Left renal cortex interstitium (tissue), 4 donors: ENCODE results near the gene SLA2. TPM values are rescaled to one million over a fixed set of nuclear protein-coding genes. Genes with fewer than 3 reads are reported as not detected.
"Not testable (repeated sequence)": the region's sequence is repeated elsewhere in the genome, so short reads cannot be mapped to it uniquely, and the experiment has no call there.

Source experiments
- DNase-seq, 4 donors: peaks; one replicate each; pipeline ENCODE4 v3.0.0-alpha.2; 2013; ENCODE audit warnings: low read depth in 4 of 4, low spot score in 2 of 4, missing footprints in 1 of 4
- polyA plus RNA-seq, 4 donors: library from polyadenylated mRNA; unstranded; fragments of 120-200 nt; gene quantifications; one replicate each; pipeline ENCODE4 v1.2.1, GENCODE V29; 2013; ENCODE audit not compliant: insufficient read length in 4 of 4

Gene SLA2
- polyA plus RNA-seq, 4 donors = 0.33 to 0.47 (median 0.40) TPM

DNA sequence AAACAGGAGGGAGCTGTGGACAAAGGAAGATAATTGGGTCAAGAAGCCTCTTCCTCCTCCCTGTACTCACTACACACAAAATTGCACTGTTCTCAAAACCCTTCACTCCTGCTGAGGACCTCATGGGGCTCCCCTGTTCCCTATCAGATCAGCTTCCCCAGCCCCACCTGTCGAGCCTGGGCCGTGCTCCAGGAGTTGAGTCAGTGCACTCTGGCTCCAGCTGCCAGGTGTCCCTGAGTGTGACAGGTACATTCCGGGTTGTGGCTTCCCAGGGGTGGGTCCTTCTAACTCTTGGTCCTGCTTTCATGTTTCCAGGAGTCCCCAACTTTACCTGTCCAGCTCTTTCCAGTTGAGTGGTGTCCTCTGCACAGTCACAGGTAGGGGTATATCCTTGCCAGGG is 32.0 kb downstream of the SLA2 start:
- no peak for DNase-seq

GRCh38 chr20:36611625-36612024 is 34.4 kb downstream of the SLA2 start:
- no peak for DNase-seq

DNA sequence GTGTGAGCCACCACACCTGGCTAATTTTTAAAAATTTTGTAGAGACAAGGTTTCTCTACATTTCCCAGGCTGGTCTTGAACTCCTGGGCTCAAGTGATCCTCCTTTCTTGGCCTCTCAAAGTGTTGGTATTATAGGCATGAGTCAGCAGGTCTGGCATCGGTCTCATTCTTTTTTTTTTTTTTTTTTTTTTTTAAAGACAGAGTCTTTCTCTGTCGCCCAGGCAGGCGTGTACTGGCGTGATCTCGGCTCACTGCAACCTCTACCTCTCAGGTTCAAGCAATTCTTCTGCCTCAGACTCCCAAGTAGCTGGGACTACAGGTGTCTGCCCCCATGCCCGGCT is 37.6 kb downstream of the SLA2 start:
- not testable (repeated sequence) for DNase-seq

- DNase-seq = no peak
Observed at GRCh38 chr20:36607586-36608387, 38.2 kb downstream of the SLA2 start.

- no peak for DNase-seq
Observed at GRCh38 chr20:36606158-36607066, 39.6 kb downstream of the SLA2 start.

DNA sequence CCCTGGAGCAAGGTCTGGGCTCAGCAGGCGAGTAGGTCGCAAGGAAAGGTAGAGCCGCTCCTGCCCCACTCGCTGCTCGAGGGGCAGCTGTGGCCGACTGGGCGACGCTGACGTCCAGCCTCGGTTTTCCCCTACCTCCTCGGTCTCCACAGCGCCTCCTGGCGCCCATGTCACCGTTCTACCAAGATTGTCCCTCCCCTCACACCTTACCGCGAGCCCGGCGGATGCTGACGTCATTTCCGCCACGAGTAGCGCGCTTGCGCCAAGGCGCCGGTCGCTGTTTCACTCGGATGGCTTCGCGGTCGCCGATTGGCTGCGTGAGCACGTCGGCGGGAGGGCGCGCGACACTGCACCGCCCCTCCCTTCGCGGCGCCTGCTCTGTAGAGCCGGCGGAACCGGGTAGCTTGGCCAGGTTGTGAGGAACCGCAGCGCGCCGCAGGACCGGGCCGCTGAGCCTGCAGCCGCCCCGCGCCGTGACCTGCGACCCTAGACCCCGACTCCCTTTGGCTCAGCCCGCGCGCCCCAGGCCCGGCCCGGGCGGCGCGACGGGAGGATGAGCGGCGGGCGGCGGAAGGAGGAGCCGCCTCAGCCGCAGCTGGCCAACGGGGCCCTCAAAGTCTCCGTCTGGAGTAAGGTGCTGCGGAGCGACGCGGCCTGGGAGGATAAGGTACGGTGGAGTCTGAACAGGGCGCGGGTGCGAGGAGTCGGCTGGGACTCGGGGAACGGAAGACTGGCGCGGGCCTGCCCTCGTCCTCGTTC is 40.4 kb downstream of the SLA2 start, which contains the start of gene RAB5IF:
TSS of gene RAB5IF (plus strand) at position 381 of the 759 bp plus-strand sequence. CDS start at position 554, 173 bp downstream.
- DNase-seq = peak; percentile 96 to 100 (median 98)

DNA sequence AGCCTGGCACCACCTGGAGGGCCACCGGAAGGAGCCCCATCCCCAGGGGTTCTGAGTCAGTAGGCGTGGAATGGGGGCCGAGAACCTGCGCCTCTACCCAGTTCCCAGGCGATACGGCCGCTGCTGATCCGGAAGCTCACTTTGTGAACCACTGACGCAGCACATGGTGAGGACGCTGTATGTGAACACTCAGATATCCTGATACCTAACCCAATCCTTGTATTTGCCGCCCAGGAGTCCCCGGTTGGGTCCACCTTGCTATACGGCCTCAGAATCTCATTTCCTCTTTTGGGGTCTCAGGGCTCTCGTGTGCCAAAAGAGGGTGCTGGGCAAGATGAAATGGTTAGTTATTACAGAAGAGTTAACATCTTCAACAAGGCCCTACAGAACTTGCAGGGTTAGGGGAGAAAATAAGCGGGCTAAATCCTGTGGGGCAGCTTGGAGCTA is 41.0 kb downstream of the SLA2 start:
- DNase-seq = no peak

DNA sequence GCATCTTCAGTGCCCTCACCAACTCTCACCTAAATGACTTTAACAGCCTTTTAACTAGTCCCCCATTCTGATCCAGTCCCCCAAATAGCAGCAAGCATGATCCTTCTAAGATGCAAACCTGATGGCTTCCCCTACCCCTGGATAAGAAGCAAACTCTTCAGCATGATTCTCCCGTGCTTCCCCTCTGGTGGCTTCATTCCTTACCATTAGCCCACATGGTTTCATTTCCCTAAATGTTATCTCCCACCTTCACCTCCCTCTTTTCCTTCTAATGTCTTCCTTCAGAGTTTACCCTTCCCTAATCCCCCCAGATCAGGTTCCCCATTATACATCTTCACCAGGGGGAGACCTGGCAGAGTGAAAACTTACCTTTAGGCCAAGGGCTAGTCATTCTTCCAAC is 44.5 kb downstream of the SLA2 start:
- no peak for DNase-seq

- no peak for DNase-seq
Observed at GRCh38 chr20:36599912-36600345, 46.1 kb downstream of the SLA2 start.

GRCh38 chr20:36593347-36593929 is 52.6 kb downstream of the SLA2 start:
- DNase-seq = no peak

DNA sequence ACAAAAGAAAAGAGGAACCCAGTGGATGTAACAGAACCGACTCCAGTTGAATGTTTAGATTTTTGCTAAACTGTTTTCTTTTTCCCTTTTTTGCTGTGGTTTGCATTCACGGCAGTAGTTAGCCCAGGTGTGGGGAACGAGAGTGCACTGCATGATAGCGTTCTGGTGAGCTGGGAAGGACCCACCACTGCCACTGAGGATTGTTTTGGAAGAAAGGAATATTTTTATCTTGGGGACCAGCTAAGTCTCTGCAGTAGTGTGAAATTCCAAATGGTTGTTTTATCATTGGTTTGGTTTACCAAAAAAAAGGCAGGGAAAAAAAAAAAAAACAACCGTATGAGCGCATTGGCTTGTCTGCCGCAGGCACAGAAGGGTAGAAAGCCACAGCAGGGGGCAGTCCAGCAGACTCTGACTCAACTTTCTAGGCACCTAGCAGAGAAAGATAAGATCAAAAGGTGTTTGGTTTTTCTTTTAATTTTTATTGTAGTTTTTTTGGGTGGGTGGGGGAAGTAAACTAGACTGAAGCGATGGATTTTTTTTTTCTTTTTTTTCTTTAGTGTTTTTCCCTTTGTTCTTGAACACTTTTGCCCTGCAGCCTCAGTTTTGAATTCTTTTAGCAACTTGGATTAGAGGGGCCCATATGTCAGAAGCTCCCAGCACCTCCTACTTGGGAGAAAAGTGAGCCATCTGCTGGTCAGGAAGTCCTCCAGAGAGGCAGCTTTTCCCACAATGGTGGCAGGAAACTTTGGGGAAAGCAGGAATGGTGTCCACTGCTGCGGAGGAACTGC is 53.9 kb downstream of the SLA2 start:
- no peak for DNase-seq

DNA sequence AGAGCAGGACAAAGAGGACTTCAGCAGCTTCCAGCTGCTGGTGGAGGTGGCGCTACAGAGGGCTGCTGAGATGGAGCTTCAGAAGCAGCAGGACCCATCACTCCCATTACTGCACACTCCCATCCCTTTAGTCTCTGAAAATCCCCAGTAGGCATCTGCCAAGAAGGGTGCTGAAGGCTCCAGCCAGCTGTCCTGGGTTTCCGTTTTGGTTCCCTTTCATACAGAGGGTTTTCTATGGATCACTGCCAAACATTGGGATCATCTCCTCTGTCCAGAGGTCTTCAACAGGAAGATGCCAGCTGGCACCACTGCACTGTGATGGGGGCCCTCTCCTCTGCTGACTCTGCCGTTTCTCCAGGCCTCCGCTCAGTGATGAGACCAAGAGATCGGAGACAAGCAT is 54.7 kb downstream of the SLA2 start:
- no peak for DNase-seq

DNA sequence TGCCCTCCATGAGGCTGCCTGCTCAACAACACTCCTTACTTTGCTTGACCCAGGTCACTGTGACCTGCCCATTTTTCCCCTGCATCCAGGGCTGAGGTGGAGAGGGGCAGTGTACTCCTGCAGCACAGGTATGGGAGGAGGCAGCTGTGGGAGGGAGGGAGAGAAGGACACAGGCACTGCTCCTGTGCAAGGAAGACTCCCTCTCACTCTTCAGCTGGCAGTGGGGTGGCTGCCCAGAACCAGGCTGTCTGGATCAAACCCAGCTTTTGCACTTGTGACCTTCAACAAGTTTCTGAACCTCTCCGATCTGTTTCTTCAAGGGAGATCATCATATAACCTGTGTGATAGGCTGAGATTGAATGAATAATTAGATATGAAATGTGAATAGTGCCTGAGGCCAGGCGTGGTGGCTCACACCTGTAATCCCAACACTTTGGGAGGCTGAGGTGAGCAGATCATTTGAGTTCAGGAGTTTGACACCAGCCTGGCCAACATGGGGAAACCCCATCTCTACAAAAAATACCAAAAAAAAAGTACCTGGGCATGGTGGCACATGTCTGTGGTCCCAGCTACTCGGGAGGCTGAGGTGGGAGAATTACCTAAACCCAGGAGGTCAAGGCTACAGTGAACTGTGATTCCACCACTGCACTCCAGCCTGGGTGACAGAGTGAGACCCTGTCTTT is 58.5 kb downstream of the SLA2 start:
- no peak for DNase-seq

GRCh38 chr20:36585410-36586125 is 60.4 kb downstream of the SLA2 start:
- no peak for DNase-seq

DNA sequence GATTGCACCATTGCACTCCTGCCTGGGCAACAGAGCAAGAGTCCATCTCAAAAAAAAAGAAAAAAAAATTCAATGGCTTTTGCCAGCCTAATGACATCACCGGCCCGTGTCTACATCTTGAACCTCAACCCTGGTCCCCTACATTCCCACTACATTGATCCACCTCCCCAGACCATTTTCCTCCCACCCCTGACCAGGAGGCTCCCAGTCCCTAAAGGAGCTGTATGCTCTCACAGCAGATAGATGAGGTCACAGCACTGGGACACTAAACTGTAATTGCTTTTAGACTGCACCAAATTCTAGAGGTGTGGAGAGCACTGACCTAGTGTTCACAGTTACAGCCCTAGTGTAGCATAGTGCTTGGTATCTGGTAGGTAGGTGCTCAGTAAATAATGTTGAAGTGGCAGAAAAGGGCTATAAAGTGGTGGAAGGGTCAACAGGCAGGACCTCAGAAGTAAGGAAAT is 61.9 kb downstream of the SLA2 start:
- no peak for DNase-seq

- no peak for DNase-seq
Observed at GRCh38 chr20:36582821-36583220, 63.2 kb downstream of the SLA2 start.

DNA sequence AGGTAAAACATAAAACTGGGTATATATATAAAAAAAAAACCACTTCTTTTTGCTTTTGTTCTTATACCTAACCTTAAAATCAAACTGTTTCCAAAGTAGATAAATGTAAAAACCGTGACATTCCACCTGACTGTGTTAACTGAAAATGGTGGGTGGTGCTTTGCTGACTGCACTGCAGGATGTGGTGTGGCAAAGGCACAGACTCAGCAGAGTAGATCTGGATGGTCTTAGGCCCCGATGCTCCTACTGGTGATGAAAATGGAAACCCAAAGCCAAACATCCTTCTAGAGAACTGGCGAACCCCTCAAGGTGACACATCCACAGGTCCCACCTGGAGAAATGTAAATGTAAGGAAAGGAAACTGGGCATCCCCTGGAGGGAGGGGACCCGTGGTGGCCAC is 63.7 kb downstream of the SLA2 start:
- DNase-seq = no peak

DNA sequence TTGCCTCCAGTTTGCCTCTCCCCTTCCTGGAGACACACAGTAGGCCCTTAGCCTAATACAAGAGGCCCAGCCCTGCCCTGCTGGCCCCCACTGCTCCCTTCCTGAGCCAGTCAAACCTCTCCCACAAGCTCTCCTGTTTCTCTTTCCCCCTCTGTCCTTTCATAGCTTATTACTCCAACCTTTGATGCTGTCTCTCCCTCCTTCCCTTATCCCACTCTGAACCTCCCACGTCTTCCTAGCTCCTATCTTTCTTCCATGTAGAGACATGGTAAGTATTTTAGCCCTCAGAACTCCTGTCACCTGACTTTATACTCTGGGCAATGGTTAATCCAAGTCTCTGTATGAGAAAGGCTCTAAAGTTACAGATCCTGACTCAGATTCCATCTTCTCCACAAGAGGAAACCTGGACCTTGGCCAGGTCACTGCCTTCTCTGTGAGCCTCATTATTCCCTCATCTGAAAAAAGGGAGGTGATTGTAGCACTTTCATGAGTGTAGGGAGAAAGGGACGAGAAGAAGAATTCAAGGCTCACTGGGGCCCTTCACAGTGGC is 65.9 kb downstream of the SLA2 start:
- DNase-seq = no peak
